AG09309 (cell line): ENCODE data around the gene SMARCA2.
"Not testable (repeated sequence)": the region's sequence is repeated elsewhere in the genome, so short reads cannot be mapped to it uniquely, and the experiment has no call there.

Experiments used
- DNase-seq: peaks from one replicate; pipeline ENCODE4 v3.0.0-alpha.2; 2010; ENCODE audit warnings: low read depth
- H3K4me3 ChIP-seq: 2 replicates; pipeline ENCODE4 v1.5.1; 2011; ENCODE audit warnings: mild to moderate bottlenecking, low read depth, low read length, moderate library complexity; ENCODE audit not compliant: control insufficient read depth
- CTCF ChIP-seq: IDR thresholded peaks from 2 replicates; pipeline ENCODE4 v1.5.1; 2011; ENCODE audit warnings: mild to moderate bottlenecking, low read depth, low read length, inconsistent platforms; ENCODE audit not compliant: insufficient read depth, control insufficient read depth; ENCODE audit errors: missing control alignments

The SMARCA2 gene

GRCh38 chr9:2140600-2141223 lies 125.6 kb downstream of the SMARCA2 start:
- no peak for TF ChIP-seq CTCF
- no peak overlapping the region for H3K4me3 ChIP-seq
- no peak for DNase-seq

- DNase-seq, result no peak
- no peak overlapping the region for H3K4me3 ChIP-seq
- no peak for TF ChIP-seq CTCF
Measured at GRCh38 chr9:2142212-2142611, 127.1 kb downstream of the SMARCA2 start.

GRCh38 chr9:2144619-2145018 lies 129.5 kb downstream of the SMARCA2 start:
- no peak for DNase-seq
- TF ChIP-seq CTCF, result no peak
- H3K4me3 ChIP-seq, result no peak overlapping the region

GRCh38 chr9:2145746-2146145 lies 130.6 kb downstream of the SMARCA2 start:
- TF ChIP-seq CTCF, result no peak
- H3K4me3 ChIP-seq, result no peak overlapping the region
- no peak for DNase-seq

GRCh38 chr9:2146700-2147099 lies 131.6 kb downstream of the SMARCA2 start:
- not testable (repeated sequence) for H3K4me3 ChIP-seq, DNase-seq

GRCh38 chr9:2150338-2150737 lies 135.2 kb downstream of the SMARCA2 start:
- no peak overlapping the region for H3K4me3 ChIP-seq
- no peak for DNase-seq
- no peak for TF ChIP-seq CTCF

- DNase-seq, result no peak
- TF ChIP-seq CTCF, result no peak
Measured at GRCh38 chr9:2151171-2151570, 136.0 kb downstream of the SMARCA2 start.

More at GRCh38 chr9:2151171-2151570, 136.0 kb downstream of the SMARCA2 start:
- H3K4me3 ChIP-seq, result no peak overlapping the region
